ENCODE measurements around the gene URB2.
"Not testable (repeated sequence)": the region's sequence is repeated elsewhere in the genome, so short reads cannot be mapped to it uniquely, and the experiment has no call there.

The URB2 gene

DNA sequence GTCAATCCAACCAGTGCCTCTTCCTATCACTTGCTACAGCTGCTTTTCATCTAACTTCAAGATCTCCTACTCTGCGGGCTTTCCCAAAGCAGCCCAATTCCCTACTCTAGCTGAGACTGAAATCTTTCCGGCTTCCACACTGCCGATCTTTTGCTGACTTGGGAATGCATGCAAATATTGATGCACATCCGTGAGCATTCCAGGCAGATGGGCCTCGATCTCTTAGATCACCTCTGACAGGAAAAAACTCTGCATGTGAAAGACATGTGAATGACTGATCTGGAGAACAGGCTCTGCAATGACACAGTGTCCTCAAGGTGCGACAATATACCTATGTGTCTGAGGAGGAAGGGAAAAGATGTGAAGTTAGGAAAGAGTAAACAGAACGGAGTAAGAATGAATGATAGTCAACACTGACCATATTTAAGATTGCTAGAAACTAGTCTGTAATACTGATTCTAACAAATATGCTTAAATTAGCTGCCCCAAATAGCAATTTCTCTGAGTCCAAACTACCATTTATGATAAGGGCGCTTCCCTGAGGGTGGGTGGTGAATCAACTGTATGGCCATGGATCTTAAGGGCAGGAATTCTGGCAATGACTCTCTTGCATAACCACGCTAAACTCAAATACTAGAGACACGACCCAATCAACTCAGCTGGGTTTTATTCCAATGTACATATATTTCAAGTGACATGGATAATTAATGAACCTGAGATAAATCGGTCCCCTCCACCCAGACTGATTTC lies 8.5 kb upstream of the URB2 start:
- DNase-seq (ENCODE audit: low read depth), result no peak
- TF ChIP-seq, protein P1, sequence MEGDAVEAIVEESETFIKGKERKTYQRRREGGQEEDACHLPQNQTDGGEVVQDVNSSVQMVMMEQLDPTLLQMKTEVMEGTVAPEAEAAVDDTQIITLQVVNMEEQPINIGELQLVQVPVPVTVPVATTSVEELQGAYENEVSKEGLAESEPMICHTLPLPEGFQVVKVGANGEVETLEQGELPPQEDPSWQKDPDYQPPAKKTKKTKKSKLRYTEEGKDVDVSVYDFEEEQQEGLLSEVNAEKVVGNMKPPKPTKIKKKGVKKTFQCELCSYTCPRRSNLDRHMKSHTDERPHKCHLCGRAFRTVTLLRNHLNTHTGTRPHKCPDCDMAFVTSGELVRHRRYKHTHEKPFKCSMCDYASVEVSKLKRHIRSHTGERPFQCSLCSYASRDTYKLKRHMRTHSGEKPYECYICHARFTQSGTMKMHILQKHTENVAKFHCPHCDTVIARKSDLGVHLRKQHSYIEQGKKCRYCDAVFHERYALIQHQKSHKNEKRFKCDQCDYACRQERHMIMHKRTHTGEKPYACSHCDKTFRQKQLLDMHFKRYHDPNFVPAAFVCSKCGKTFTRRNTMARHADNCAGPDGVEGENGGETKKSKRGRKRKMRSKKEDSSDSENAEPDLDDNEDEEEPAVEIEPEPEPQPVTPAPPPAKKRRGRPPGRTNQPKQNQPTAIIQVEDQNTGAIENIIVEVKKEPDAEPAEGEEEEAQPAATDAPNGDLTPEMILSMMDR (conservative IDR thresholded peaks at IDR 0.05; ENCODE audit: low read depth, low read length), result no peak
- no peak overlapping the region for H3K4me3 ChIP-seq (ENCODE audit: low read depth, low read length)

DNA sequence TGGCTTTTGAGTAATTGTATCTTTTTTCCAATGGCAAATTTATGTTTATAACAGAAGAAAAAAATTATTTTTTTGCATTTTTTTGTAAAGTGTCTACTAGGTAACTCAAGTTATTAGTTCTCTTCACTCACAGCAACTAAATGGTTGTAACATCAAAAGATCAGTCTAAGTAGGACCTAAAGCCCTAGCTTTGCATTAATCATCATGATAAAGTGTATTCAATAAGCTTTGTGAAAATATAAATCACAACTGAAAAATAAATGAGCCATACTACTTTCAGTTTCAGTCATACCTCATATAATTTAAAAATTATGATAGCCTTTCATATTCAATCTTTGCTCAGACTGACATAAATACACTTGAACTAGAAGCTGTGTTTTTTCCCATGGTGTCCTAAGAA lies 7.0 kb upstream of the URB2 start:
- DNase-seq (ENCODE audit: low read depth), result no peak
- H3K4me3 ChIP-seq (ENCODE audit: low read depth, low read length), result no peak overlapping the region
- TF ChIP-seq, protein P1 (conservative IDR thresholded peaks at IDR 0.05; ENCODE audit: low read depth, low read length), result no peak

DNA sequence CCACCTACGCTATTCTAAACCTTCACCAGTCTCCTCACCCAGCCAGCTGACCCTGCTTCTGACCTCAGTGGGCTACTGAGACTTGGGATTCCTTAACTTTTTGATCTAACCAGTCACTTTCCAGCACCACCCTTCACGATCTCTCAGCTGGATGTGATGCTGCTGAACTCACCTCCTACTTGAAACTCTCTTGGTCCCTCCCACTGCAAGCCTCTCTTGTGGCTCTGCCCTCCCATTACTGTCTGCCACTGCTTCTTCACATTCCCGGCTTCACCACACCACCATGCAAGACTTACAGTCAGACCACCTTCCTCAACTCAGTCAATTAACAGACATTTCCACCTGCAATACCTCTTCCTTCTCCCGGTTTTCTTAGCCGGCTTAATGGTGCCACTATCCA lies 6.4 kb upstream of the URB2 start:
- no peak for DNase-seq (ENCODE audit: low read depth)
- TF ChIP-seq, protein P1 (conservative IDR thresholded peaks at IDR 0.05; ENCODE audit: low read depth, low read length), result no peak
- no peak overlapping the region for H3K4me3 ChIP-seq (ENCODE audit: low read depth, low read length)

DNA sequence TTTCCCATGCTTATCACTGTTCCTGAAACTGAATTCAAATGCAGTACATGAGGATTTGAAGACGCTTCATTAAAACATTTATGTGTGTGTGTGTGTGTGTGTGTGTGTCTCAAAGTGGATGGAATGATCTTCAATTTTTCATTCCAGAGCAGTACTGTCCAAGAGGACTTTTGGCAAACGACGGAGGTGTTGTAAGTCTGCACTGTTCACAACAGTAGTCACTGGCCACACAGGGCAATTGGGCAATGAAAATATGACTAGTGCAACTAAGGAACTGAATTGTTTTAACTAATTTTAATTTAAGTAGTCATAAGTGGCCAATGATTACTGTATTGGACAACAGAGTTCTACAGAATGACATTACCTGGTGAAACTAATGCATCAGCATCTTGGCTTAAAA lies 5.2 kb upstream of the URB2 start:
- TF ChIP-seq, protein P1 (conservative IDR thresholded peaks at IDR 0.05; ENCODE audit: low read depth, low read length), result no peak
- peak; percentile 75 for DNase-seq (ENCODE audit: low read depth)
- no peak overlapping the region for H3K4me3 ChIP-seq (ENCODE audit: low read depth, low read length)

DNA sequence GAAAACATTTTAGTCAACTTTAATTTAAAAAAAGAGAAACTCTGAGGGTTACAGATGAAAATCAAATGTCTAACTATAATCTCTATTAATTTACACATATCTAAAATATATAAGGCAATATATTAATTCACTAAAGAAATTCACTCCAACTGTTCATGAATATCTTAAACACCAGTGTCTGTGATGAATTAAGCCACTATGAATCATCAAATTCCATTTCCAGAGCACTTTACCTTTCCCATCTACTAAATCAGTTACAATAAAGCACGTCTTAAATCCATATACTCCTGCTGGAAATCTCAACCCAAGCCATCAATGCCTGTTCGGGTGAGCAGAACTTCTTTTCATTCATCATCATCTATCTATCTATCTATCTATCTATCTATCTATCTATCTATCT lies 4.4 kb upstream of the URB2 start:
- peak; percentile 21 for DNase-seq (ENCODE audit: low read depth)
- H3K4me3 ChIP-seq (ENCODE audit: low read depth, low read length), result no peak overlapping the region
- TF ChIP-seq, protein P1 (conservative IDR thresholded peaks at IDR 0.05; ENCODE audit: low read depth, low read length), result no peak

DNA sequence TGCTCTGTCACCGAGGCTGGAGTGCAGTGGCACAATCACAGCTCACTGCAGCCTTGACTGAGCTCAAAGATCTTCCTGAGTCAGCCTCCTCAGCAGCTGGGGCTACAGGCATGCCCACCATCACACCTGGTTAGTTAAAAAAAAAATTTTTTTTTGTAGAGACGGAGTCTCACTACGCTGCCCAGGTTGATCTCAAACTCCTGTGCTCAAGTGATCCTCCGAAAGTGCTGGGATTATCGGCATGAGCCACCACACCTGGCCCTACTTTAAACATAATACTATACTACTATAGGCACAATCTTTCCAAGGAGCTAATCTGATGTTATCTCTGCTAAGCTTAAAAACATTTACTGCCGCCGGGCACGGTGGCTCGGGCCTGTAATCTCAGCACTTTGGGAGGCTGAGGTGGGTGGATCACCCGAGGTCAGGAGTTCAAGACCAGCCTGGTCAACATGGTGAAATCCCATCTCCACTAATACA lies 3.4 kb upstream of the URB2 start:
- not testable (repeated sequence) for DNase-seq (ENCODE audit: low read depth); H3K4me3 ChIP-seq (ENCODE audit: low read depth, low read length)

DNA sequence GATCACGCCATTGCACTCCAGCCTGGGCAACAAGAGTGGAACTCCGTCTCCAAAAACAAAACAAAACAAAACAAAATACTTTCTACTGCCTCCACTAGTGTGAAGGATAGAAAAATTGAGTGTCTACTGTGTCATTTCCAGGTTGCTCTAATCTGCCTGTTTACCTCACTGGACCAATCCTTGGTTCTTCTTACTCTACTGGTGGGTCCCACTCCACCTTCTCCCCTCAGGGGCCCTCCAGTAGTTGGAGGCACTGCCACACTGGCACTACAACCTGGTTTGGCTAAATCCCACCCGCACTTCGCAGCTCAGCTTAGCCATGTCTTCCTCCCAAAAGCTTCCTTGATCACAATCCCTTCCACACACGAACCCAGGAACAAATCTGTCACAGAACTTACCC lies 2.8 kb upstream of the URB2 start:
- TF ChIP-seq, protein P1 (conservative IDR thresholded peaks at IDR 0.05; ENCODE audit: low read depth, low read length), result no peak
- DNase-seq (ENCODE audit: low read depth), result no peak
- H3K4me3 ChIP-seq (ENCODE audit: low read depth, low read length), result no peak overlapping the region

All from choroid plexus epithelial cell (primary cell).